Body of pancreas (tissue), 4 donors: ENCODE data around the gene N4BP2.

Experiments used
- CTCF ChIP-seq, 7 experiments: fragments of 450-650 bp in 4 of 7; fragments of 200-600 bp in 3 of 7; sonication (generic) in 3 of 7; IDR thresholded peaks; one replicate each; pipeline ENCODE4 v1.5.1; 2016 to 2019; ENCODE audit warnings: antibody characterized with exemption in 7 of 7
- POLR2A ChIP-seq, 3 donors: fragments of 450-650 bp; IDR thresholded peaks; one replicate each; pipeline ENCODE4 v1.6.1; 2016; ENCODE audit warnings: antibody characterized with exemption in 3 of 3, mild to moderate bottlenecking in 2 of 3

- TF ChIP-seq CTCF (IDR thresholded peaks at IDR 0.05) = no peak
- no peak for TF ChIP-seq POLR2A (IDR thresholded peaks at IDR 0.05)
Measured at GRCh38 chr4:40180356-40180755, 123.7 kb downstream of the N4BP2 start.
